Neural cell (in vitro differentiated cells): ENCODE data around the gene PARVA. TPM values are rescaled to one million over a fixed set of nuclear protein-coding genes. Genes with fewer than 3 reads are reported as not detected.

ENCODE experiments used
- H2AFZ ChIP-seq: fragments of 200-600, 300-800 bp; sonication (generic), shearing (Covaris generic); 2 replicates; pipeline ENCODE4 v1.6.0; 2014; ENCODE audit warnings: low read depth, mild to moderate bottlenecking, antibody characterized with exemption, low read length, moderate library complexity
- H3F3A ChIP-seq: fragments of 200-600 bp; shearing (Covaris generic); 2 replicates; pipeline ENCODE4 v1.6.1; 2016; ENCODE audit warnings: mild to moderate bottlenecking, moderate library complexity, mixed read lengths, antibody characterized with exemption, low read length; ENCODE audit not compliant: insufficient read depth, poor library complexity, severe bottlenecking
- H3K27ac ChIP-seq: fragments of 200-600, 300-800 bp; sonication (generic), shearing (Covaris generic); 2 replicates; pipeline ENCODE4 v1.5.1; 2014; ENCODE audit warnings: mild to moderate bottlenecking, low read length, moderate library complexity
- H3K27me3 ChIP-seq: fragments of 300-800, 200-600 bp; sonication (generic), shearing (Covaris generic); 2 replicates; pipeline ENCODE4 v1.6.0; 2014; ENCODE audit warnings: mild to moderate bottlenecking, low read depth, low read length, moderate library complexity; ENCODE audit not compliant: insufficient read depth
- H3K36me3 ChIP-seq: fragments of 300-800, 200-600 bp; sonication (generic), shearing (Covaris generic); 2 replicates; pipeline ENCODE4 v1.5.1; 2014; ENCODE audit warnings: mild to moderate bottlenecking, antibody characterized with exemption, low read length, moderate library complexity; ENCODE audit not compliant: insufficient read depth
- H3K4me2 ChIP-seq: fragments of 300-800, 200-600 bp; sonication (generic), shearing (Covaris generic); 2 replicates; pipeline ENCODE4 v1.6.0; 2014; ENCODE audit warnings: mild to moderate bottlenecking, low read length
- H3K4me3 ChIP-seq: fragments of 300-800, 200-600 bp; sonication (generic), shearing (Covaris generic); 2 replicates; pipeline ENCODE4 v1.5.1; 2014; ENCODE audit warnings: mild to moderate bottlenecking, low read length, moderate library complexity
- H3K79me2 ChIP-seq: fragments of 200-600 bp; shearing (Covaris generic); replicated peaks from 2 replicates; pipeline ENCODE4 v1.6.0; 2014; ENCODE audit warnings: mild to moderate bottlenecking, low read length, moderate library complexity; ENCODE audit not compliant: insufficient read depth
- H3K9ac ChIP-seq: fragments of 300-800, 200-600 bp; sonication (generic), shearing (Covaris generic); 2 replicates; pipeline ENCODE4 v1.6.1; 2016; ENCODE audit warnings: mild to moderate bottlenecking, low read length, mixed read lengths
- H3K9me2 ChIP-seq: fragments of 200-600 bp; shearing (Covaris generic); 2 replicates; pipeline ENCODE4 v1.6.1; 2016; ENCODE audit warnings: mild to moderate bottlenecking, low read length, mixed read lengths; ENCODE audit not compliant: insufficient read depth
- H3K9me3 ChIP-seq: fragments of 200-600, 300-800 bp; sonication (generic), shearing (Covaris generic); 2 replicates; pipeline ENCODE4 v1.6.1; 2016; ENCODE audit warnings: mild to moderate bottlenecking, mixed run types, low read length, moderate library complexity, mixed read lengths
- H4K20me1 ChIP-seq: fragments of 200-600 bp; shearing (Covaris generic); 2 replicates; pipeline ENCODE4 v1.6.1; 2016; ENCODE audit warnings: mild to moderate bottlenecking, mixed run types; ENCODE audit not compliant: insufficient read depth
- EP300 ChIP-seq: fragments of 450-650 bp; conservative IDR thresholded peaks from 2 replicates; pipeline ENCODE4 v1.6.1; 2014; ENCODE audit warnings: antibody characterized with exemption, mild to moderate bottlenecking, moderate library complexity; ENCODE audit not compliant: poor library complexity, severe bottlenecking
- EZH2 ChIP-seq: fragments of 200-600, 300-800 bp; shearing (Covaris generic), sonication (generic); IDR thresholded peaks from 2 replicates; pipeline ENCODE4 v1.6.1; 2014; ENCODE audit warnings: antibody characterized with exemption, low read length, borderline replicate concordance, mild to moderate bottlenecking; ENCODE audit not compliant: insufficient read depth, poor library complexity, severe bottlenecking
- MXI1 ChIP-seq: fragments of 450-650 bp; conservative IDR thresholded peaks from 2 replicates; pipeline ENCODE4 v1.6.1; 2014; ENCODE audit warnings: antibody characterized with exemption, mild to moderate bottlenecking; ENCODE audit not compliant: poor library complexity, severe bottlenecking
- POLR2AphosphoS5 ChIP-seq: IDR thresholded peaks from 2 replicates; pipeline ENCODE4 v1.6.1; 2012
- RAD21 ChIP-seq: fragments of 450-650 bp; conservative IDR thresholded peaks from 2 replicates; pipeline ENCODE4 v1.6.1; 2014; ENCODE audit warnings: antibody characterized with exemption, mild to moderate bottlenecking, moderate library complexity
- SMC3 ChIP-seq: fragments of 450-650 bp; conservative IDR thresholded peaks from 2 replicates; pipeline ENCODE4 v1.6.1; 2014; ENCODE audit warnings: antibody characterized with exemption, mild to moderate bottlenecking, moderate library complexity; ENCODE audit not compliant: poor library complexity
- TAF1 ChIP-seq: IDR thresholded peaks from 2 replicates; pipeline ENCODE4 v1.6.1; 2012; ENCODE audit warnings: low read depth
- polyA plus RNA-seq: library from polyadenylated mRNA; depleted of rRNA; stranded (reverse); fragments of >200 nt; gene quantifications from 2 replicates; pipeline ENCODE4 v1.2.3, GENCODE V29; 2014
- TF ChIP-seq, protein P1 (sequence below): fragments of 450-650 bp; IDR thresholded peaks from 2 replicates; pipeline ENCODE4 v1.5.1; 2014; ENCODE audit warnings: antibody characterized with exemption, mild to moderate bottlenecking, moderate library complexity; ENCODE audit not compliant: poor library complexity, severe bottlenecking
- TF ChIP-seq, protein P2 (sequence below): IDR thresholded peaks from 2 replicates; pipeline ENCODE4 v1.6.1; 2012; ENCODE audit warnings: borderline replicate concordance

The PARVA gene
- polyA plus RNA-seq, 1 donor from 2014 or later: 0.94 TPM

DNA sequence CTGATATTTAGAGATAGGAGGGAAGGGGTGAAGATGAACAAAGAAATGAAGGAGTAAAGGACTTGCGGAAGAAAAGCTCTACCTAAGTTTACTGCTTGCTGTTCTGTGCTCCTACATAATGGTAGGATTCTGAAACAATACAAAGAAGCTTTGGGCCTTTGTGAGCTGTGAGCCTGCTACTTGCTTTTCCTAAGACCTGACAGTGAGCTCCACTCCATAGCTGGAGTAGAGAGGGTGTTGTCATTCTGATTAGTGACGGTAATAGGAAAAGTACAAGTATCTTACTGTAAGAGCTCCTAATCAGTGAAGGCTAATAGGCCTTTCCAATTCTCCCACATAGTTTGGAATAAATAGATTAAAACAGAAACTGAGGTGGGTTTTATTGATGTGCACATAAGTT is 75.9 kb downstream of the PARVA start:
- no peak for TF ChIP-seq EZH2
- no peak for TF ChIP-seq RAD21
- TF ChIP-seq, protein P1, sequence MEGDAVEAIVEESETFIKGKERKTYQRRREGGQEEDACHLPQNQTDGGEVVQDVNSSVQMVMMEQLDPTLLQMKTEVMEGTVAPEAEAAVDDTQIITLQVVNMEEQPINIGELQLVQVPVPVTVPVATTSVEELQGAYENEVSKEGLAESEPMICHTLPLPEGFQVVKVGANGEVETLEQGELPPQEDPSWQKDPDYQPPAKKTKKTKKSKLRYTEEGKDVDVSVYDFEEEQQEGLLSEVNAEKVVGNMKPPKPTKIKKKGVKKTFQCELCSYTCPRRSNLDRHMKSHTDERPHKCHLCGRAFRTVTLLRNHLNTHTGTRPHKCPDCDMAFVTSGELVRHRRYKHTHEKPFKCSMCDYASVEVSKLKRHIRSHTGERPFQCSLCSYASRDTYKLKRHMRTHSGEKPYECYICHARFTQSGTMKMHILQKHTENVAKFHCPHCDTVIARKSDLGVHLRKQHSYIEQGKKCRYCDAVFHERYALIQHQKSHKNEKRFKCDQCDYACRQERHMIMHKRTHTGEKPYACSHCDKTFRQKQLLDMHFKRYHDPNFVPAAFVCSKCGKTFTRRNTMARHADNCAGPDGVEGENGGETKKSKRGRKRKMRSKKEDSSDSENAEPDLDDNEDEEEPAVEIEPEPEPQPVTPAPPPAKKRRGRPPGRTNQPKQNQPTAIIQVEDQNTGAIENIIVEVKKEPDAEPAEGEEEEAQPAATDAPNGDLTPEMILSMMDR: no peak
- no peak for TF ChIP-seq MXI1
- no peak for TF ChIP-seq EP300
- TF ChIP-seq, protein P2, sequence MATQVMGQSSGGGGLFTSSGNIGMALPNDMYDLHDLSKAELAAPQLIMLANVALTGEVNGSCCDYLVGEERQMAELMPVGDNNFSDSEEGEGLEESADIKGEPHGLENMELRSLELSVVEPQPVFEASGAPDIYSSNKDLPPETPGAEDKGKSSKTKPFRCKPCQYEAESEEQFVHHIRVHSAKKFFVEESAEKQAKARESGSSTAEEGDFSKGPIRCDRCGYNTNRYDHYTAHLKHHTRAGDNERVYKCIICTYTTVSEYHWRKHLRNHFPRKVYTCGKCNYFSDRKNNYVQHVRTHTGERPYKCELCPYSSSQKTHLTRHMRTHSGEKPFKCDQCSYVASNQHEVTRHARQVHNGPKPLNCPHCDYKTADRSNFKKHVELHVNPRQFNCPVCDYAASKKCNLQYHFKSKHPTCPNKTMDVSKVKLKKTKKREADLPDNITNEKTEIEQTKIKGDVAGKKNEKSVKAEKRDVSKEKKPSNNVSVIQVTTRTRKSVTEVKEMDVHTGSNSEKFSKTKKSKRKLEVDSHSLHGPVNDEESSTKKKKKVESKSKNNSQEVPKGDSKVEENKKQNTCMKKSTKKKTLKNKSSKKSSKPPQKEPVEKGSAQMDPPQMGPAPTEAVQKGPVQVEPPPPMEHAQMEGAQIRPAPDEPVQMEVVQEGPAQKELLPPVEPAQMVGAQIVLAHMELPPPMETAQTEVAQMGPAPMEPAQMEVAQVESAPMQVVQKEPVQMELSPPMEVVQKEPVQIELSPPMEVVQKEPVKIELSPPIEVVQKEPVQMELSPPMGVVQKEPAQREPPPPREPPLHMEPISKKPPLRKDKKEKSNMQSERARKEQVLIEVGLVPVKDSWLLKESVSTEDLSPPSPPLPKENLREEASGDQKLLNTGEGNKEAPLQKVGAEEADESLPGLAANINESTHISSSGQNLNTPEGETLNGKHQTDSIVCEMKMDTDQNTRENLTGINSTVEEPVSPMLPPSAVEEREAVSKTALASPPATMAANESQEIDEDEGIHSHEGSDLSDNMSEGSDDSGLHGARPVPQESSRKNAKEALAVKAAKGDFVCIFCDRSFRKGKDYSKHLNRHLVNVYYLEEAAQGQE: no peak
- TF ChIP-seq TAF1: no peak
- H3K9me3 ChIP-seq: no peaks in the 10 kb centered on the region
- H4K20me1 ChIP-seq: no peaks in the 10 kb centered on the region
- no peaks in the 10 kb centered on the region for H3F3A ChIP-seq
- no peak overlapping the region for H2AFZ ChIP-seq
- H3K36me3 ChIP-seq: no peaks in the 10 kb centered on the region
- H3K27ac ChIP-seq: no peak overlapping the region
- H3K9me2 ChIP-seq: no peaks in the 10 kb centered on the region
- no peaks in the 10 kb centered on the region for H3K79me2 ChIP-seq
- no peak overlapping the region for H3K4me2 ChIP-seq
- H3K9ac ChIP-seq: no peak overlapping the region
- no peak overlapping the region for H3K4me3 ChIP-seq
- no peaks in the 10 kb centered on the region for H3K27me3 ChIP-seq

DNA sequence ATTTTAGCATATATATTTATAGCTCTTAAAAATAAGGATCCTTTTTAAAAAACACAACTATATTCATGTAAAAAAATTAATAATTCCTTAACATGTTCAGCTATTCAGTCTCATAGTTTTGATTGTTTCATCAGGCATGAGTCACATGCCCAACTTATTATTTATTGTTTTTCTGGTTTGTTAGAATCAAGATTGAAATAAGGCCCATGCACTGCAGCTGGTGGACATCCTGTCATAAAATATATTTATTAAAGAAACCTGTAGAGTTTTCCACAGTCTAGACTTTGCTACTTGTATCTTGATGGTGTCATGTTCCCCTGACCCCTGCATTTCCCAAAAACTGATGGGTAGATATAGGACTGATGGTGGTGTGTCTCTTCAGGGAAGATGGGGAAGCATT is 77.4 kb downstream of the PARVA start:
- Histone ChIP-seq H3K9me3 (no peaks in the 10 kb centered on the region), H2AFZ (no peak overlapping the region), H3K4me2 (no peak overlapping the region), H3K9ac (no peak overlapping the region), H3K9me2 (no peaks in the 10 kb centered on the region), H3K36me3 (no peaks in the 10 kb centered on the region), H3K4me3 (no peak overlapping the region), H3K27ac (no peak overlapping the region), H4K20me1 (no peaks in the 10 kb centered on the region), H3K79me2 (no peaks in the 10 kb centered on the region), H3K27me3 (no peaks in the 10 kb centered on the region), H3F3A (no peaks in the 10 kb centered on the region)
- TF ChIP-seq MXI1 (no peak), EP300 (no peak), RAD21 (no peak), POLR2AphosphoS5 (no peak), EZH2 (no peak), SMC3 (no peak), TAF1 (no peak)
- TF ChIP-seq, protein P2: no peak
- TF ChIP-seq, protein P1: no peak
